NCI-H1105 treated with DMSO at 0.1 percent for 48 hours (cell line): ENCODE data around the gene TFPI.
A peak's percentile ranks its signal among the peaks of the same experiment; 100 is the strongest.

ENCODE experiments used
- DNase-seq: peaks from one replicate; lab custom pipeline; 2025; lab: John Stamatoyannopoulos, UW

Gene TFPI

DNA sequence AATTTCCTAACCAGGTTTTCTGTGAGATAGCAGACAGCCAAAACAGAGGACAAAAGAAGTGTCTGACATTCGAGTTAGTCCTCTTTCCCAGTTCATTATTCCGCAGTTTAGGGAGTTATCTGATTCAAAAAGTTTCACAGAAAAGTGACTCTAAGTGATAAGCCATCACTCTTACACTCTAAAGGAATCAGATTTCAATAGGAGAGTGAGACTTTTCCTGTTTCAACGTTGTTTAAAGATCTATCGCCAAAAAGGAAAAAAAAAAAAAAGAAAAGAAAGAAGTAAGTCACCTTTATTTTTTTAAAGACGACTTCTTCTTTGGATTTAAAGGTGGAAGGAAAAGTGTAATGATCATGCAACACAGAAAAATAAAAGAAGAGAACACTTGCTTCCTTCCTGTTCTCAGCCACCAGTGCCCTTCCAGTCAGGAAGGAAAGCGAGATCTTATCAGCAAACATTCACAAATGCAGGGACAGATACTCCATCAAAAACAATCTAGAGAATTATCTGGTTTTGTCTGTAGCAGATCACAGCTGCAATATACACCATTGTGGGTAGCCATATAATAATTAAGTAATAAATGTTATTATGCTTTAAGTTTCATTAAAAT, 49.8 kb downstream of the TFPI start:
- DNase-seq: no peak

DNA sequence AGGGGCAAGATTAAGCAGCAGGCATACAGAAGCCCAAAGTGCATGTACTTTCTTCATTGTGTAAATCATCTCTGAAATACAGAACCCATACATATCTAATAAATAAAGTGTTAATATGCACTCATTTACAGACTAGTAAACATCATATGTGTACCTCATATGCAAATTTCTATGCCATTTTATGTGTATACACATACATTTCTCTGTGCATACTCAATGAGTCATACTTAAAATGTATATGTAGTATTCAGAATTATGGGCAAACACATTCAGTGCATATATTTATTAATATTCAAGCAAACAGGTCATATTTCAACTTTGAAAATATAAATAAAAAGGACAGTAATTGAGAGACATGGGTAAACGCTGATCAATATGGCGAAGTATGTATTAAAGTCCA, 50.5 kb downstream of the TFPI start:
- no peak for DNase-seq

DNA sequence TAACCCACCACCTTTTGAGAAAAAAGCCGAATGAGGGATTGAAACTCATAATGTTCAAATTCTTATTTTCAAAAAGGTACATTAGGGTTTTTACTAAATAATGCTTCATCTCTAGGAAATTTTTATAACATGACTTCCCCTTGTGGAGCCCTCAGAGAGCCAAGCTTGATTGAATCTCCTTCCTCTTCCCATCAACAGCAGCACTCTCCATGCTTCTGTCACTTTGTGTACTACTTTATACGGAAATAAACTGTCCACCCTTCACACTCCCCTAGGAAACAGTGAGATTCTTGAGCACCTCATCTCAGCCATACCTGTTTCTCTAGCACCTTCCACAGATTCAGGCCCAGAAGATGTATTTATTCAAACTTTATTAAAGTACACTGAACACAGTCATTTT, 51.8 kb downstream of the TFPI start:
- DNase-seq: no peak

DNA sequence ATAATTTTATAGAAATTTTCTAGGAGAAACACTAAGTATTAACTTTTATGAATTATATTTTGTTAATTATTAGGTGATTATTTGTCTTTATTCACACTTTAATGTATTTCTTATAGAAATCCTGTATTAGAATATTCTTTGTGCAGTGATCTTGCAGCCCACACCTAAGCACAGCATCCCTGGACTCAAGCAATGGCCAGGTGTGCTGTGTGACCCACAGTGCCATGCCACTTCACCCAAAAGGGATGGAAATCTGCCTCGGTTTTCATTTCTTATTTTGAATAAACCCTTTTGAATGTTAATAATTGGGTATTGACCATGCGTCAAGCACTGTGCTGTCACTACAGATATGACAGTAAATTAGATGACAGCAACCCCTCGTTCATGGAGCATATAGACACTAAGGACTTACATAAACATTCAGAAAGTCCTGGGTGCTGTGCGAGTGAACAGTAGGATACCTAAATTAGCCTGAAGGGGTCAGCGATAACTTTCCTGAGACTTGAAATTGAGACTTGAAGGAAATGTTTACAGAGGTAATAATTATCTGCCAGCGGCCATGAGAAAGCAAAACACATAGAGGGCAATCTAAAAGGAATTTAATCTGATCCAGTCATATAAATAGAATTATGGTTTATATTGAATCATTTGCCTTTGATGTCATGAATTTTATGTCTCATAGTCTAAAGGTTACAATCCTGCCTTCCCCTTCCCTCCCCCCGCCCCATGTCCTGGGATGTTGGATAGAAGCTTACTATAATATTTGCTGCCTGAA, 53.5 kb downstream of the TFPI start:
- DNase-seq: peak; percentile 55

DNA sequence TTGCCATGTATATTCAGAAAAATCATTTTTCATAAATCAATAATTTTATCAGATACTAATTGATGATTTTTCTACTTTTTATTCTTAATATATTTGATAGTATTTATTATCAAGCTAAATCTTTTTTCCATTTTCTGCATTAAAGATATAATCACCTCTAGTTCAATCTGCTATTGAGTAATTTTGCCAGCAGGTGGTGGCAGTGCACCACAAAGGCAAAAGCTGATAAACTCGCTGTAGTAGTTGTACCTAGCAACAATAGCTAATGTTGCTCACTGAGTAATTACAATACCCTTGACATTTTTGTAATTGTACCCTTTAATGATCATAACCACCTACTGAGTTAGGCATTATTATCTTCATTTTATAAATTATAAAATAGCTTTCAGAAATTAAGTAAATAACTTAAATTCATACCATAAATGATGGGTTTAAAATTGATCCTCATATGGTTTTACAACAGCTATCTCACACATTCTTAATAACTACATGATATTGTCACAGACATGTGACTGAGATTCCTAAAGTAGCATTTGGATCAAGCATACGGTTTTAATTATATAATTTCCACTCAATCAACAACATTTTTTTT, 54.2 kb downstream of the TFPI start:
- DNase-seq: peak; percentile 72

DNA sequence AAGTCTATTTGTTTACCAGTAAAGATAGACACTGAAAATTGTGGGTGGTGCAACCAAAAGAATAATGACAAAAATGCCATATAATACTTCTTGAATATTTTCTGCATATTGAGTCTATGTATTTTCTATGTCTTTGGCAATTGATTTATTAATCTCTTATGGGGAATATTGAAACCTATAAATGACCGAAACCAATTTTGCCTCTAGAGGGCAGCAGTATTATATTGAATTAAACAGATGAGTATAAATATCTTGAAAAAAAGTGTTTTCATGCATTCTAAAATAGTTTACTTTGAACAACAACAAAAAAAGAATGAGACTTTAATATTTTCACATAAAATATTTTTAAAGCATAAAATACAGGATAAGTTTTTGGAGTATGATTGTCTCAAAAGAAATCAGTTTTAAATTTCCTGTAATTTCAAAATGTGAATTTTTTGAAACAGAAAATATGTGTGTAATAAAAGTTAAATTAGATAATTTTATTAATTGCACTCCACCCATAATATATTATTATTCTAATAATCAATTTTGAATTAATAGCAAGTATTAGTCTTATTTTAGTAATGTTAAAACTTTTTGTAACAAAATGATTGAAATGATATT, 56.3 kb downstream of the TFPI start:
- peak; percentile 7 for DNase-seq

DNA sequence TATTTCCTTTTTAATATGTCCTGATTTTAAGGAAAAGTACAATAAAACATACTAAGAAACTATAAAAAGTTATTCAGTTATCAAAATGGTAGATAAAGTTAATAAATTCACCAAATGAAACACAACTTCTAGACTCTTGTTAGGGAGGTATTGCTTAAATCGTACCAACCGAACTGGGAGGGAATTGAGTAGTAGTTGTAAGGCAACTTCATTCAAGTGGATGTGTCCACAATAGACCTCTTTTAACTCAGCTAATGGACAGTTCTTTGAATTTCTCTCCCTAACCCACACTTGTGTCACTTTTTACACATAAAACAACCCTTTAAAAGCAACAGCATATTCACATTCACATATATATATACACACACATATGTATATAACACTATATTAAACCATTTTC, 57.1 kb downstream of the TFPI start:
- no peak for DNase-seq

DNA sequence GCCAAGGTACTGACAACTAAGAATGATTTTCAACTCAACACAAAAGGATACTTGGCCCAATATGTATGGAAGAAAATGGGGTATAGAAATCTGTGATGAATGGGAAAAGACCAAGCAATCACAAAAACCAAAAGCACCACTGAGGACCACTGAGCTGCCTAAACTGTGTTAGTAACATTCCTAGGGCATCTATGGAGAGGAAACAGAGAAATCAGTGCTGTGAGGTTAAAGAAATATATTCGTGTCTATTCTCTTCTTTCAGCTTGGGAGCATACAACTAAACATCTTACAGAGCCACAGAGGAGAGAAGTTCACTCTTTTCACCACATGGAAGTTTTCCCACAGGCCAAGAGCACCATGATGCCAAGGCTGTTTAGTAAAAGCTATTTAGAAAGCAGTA, 58.9 kb downstream of the TFPI start:
- no peak for DNase-seq

DNA sequence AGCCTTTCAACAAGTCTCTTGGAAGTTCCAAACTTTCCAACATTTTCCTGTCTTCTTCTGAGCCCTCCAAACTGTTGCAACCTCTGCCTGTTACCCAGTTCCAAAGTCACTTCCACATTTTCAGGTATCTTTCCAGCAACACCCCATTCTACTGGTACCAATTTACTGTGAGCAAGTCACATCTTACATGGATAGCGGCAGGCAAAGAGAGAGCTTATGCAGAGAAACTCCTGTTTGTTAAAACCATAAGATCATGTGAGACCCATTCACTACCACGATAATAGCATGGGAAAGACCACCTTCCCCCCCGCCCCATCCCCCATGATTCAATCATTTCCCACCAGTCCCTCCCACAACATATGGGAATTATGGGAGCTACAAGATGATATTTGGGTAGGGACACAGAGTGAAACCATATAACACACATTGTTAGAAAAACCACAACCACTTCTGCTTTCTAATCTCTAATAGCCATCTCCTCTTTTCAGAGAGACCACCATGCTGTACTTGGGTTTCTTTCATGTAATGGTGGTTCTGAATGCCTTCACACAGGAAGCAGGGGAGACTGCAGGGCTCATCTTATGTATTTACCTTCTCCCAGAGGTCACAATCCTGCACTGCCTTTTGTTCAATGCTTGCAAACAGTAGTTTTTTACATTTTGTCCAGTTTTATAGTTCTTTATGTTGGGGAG, 60.2 kb downstream of the TFPI start:
- DNase-seq: no peak

DNA sequence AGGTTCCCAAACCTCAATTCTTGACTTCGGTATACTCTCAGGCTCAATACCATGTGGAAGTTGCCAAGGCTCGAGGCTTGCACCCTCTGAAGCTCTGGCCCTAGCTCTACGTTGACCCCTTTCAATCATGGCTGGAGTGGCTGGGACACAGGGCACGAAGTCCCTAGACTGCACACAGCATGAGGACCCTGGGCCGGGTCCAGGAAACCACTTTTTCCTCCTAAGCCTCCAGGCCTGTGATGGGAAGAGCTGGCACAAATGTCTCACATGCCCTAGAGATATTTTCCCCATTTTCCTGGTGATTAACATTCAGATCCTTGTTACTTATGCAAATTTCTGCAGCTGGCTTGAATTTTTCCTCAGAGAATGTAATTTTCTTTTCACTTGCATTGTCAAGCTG, 61.1 kb downstream of the TFPI start:
- DNase-seq: no peak

DNA sequence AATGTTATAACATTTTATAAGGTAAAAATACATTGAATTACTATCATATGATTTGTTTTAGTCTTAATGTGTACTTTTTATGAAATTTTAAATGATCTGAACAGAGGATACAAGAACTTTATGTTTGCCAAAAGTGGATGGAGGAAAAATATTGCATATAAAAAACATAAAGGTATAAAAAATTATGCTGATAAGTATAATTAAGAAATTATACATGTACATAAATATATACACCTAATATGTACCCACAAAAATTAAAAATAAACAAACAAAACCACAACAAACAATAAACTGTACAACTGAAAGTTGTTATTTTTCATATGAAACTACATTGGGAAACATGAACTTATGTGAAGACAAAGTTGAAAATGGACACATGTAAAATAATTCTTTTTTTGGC, 68.0 kb downstream of the TFPI start:
- no peak for DNase-seq

DNA sequence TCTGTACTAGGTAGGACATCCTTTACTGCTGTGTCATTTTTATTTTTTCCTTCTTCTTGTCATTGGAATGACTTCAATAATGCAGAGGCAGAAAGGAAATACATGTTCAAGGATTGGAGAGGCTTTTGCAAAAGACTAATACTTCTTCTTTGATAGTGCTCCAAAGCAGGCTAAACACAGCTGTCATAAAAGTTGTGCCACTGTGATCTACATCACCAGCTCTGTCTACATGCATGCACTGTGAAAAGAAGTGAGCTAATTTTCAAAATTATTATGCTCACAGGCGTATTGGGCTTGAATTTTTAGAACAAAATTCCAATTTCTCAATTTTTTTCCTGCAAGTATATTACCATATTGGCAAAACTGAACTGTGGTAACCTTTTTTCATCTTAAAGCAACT, 68.7 kb downstream of the TFPI start:
- DNase-seq: no peak

DNA sequence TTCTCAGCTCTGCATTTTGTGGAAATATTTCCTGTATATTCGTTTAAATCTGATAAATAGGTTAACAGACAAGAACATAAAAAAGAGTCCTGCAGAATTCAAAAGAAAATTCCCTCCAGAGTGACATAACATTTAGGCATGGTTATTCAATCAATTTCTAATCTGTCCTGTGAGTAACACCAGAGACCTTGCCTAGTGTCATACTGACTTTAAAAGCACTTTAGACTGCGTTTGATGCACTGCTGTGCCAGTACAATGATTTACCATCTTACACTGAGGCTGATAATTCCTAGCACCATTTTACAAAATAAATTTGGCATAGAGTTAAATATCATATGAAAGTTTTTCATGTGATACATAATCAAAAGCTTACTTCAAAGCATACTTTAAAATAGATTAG, 70.7 kb downstream of the TFPI start:
- DNase-seq: no peak

DNA sequence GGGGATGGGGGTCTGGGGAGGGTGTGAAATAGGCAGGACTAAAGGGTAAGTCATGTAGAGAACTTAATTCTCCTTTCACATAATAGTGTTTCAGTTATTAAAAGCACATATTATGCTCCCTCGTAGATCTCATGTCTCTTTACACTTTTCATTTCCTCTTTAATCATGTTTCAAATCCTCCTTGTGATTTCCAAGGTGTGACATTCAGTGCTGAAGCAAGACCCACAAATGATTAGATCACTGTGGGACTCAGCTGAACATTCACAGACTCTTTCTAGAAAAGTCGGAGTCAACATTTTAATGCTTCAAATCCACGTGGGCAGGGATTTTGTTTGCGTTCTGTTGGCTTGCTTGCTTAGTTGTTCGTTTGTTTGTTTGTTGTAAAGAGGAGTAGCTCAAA, 71.4 kb downstream of the TFPI start:
- no peak for DNase-seq

DNA sequence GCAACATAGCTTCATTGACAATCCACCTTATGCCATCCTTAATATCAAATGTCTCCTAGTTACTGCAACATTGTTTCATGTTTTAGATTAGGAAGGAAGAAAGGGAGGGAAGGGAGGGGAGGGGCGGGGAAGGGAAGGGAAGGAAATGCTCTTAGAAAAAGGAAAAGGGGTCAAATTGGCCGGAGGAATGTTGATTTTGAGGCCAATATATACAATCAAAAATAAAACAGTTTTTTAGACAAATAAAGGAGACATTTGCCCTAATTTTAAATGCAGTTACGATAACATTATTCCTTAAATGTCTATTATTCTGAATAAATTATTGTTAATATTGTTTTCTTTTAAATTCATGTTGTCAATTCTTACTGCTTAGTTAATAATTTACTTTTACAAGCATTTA, 72.7 kb downstream of the TFPI start:
- no peak for DNase-seq

DNA sequence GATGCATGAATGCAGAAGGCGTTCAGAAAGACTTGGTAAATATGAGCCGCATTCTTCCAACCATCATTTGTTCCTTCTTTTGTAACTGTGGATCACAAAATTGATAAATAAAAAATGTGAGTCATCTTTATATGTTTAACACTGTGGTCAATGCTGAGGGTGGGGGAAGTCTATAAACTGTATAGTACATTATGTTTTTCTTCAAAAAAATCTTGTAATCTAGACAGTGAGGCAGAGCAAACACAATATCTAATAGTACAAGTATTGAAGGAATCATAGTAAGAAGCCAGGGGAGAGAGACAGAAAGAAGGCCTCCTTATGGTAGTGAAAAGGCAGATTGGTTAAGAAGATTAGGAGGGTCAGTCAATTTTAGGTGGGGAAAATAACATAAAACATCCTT, 75.5 kb downstream of the TFPI start:
- no peak for DNase-seq

DNA sequence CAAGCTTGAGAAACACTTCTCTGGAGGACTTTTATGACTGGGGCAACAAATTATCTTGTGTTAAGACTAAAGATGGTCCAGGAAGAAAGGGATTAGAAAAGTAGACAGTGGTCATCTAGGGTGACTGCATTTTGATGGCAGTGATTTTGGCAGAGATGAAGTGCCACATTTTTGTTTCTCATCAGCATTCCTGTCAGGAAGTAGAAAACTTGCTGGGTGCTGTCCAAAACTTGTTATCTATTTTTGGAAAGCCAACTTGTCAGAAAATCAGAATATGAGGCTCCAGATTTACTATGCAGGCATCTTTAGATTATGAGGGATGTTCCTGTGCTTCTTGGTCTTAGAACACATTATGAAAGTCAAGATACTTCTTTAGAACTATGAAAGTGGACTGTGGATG, 77.2 kb downstream of the TFPI start:
- DNase-seq: no peak

DNA sequence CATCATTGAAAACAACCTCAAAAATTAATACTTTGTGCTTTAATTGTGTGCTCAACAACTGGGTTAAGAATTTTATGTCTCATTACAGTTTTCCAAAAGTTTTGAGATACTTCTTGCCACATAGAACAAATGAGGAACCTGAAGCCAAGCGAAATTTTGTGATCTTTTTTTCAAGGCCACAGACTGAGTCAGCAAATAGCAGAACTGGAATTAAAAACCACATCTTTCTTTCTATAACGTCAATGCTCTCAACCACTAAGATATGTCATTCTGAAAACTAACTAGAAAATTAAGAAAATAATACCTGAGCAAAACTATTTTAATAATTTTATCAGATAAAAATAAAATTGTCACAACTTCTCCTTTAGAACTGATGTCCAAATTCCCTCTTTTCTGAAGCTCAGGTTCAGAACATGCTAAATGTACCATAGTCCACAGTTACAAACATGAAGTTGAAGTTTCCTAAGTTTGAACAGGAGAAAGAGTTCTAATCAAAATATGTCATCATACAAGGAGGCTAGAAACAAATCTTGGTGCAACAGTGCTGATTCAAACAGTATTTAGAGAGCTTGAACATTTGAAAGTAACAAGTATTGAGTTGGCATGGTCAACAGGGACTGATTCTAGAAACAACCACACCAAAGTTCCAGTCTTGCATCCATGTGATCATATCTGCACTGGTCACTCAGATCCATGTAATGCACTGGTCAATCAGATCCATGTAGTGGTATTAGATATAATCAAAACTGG, 78.6 kb downstream of the TFPI start:
- no peak for DNase-seq

DNA sequence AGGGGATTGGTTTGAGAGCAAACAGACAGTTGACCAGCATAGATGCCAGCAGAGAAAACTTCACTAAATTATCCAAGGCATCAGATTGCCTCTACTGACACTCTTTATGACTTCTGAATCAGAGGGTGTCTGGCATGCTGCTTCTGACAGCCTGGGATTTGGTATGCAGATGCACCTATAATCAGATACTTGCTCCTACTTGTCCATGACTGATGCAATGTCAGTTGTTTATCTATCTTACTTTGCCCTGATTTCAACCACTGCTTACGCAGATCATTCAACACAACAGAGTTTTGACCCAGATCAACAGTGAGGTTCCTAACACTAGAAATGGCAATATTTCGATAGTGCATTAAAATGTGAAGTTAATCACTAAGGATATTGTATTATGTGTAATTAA, 83.5 kb downstream of the TFPI start:
- DNase-seq: no peak

DNA sequence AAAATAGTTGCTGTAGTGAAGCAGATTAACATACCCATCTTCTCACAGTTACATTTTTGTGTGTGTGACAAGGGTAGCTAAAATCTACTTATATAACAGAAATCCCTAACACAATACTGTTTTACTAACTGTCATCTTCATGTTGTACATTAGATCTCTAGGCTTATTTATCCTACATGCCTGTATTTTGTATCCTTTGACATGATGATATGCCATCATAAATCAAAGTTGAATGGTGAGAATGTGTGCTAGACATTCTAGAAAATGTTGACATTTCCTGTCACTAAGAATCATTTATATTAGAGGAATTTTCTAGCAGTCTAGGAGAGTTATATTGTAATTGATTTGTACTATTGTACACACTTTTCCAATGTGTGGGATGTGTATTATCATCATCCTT, 84.7 kb downstream of the TFPI start:
- no peak for DNase-seq

DNA sequence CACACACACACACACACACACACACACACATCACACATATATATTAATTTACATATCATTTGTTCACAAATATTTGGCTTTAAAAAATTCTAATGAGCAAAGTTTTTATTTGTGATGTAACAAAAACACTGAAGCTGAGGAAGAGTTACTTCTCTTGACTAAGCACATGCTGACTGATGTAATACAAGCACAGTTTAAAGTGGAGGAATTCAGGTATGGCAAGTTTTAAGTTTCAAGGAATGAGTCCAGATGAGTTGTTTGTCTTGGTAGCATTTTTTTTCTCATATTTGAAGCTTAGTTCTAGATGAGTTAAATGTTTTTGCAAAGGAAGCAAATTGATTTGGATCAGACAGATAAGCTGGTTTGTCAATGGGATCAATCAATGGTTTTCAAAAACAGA, 86.0 kb downstream of the TFPI start:
- DNase-seq: no peak
